OCI-M1 (cell line): Measurements from ENCODE around the gene TEN1.
A peak's percentile ranks its signal among the peaks of the same experiment; 100 is the strongest.
"Not testable (repeated sequence)": the region's sequence is repeated elsewhere in the genome, so short reads cannot be mapped to it uniquely, and the experiment has no call there.

Source experiments
- DNase-seq: peaks from one replicate; lab custom pipeline; 2025; lab: John Stamatoyannopoulos, UW

Gene TEN1, protein sequence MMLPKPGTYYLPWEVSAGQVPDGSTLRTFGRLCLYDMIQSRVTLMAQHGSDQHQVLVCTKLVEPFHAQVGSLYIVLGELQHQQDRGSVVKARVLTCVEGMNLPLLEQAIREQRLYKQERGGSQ

DNA sequence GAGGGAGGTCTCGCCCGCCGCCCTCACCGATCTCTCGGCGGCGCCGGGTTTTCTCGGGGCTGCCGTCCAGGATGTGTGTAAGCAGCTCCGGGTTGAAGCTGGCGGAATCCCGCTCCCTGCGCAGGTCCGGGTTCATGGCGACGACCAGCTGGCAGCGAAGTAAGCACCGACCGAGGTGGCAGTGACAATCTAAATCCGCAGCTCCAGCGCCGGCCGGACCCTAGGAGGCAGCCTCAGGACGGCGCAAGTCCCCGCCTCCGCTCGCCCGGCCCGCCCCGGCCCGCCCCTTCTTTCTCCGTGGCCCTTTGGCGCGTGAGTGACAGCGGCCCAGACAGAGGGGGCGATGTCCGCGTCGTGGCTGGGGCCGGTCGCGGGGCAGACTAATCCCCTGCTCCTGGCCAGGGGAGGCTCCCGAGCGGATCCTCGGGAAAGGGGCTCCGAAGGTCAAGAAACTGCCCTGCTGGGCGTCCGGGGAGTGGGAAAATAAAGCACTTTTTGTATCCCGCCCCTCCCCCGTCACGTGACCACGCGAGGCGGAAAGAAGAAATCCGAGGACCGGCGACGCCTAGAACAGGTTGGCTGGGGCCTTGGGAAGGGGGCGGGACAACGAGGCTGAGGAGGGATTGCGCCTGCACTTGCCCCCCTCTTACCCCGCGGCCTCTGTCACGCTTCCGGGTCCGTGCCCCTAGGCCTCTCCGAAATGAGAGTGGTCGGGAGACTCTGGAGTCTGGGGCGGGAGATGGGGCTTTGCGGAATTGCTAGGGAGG, at the start of gene TEN1, which contains the start of gene ACOX1:
TEN1 (plus strand) TSS at position 303 of the 767 bp plus-strand sequence. CDS start 6,953 bp downstream, outside the sequence.
ACOX1 (minus strand) TSS at position 229 of the 767 bp plus-strand sequence; CDS start at position 136, 93 bp downstream.
- DNase-seq: peak; percentile 99

DNA sequence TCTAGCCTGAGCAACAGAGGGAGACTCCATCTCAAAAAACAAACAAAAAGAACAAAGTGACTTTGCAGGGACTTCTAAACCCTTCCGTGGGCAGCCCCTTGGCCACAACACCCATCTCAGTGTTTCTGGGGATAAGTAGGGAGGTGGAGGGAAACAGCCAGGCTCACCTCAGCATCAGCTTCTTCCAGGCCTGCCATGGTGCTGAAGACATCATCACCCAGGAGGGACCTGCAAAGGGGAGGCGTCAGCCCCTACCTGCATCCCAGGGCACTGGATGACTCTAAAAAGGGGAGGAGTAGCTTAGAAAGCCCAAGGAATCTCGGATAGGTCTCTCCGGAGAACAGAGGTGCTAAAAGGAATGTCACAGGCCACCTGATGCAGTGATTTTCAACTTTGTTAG, 48.0 kb upstream of the TEN1 start:
- DNase-seq: no peak

DNA sequence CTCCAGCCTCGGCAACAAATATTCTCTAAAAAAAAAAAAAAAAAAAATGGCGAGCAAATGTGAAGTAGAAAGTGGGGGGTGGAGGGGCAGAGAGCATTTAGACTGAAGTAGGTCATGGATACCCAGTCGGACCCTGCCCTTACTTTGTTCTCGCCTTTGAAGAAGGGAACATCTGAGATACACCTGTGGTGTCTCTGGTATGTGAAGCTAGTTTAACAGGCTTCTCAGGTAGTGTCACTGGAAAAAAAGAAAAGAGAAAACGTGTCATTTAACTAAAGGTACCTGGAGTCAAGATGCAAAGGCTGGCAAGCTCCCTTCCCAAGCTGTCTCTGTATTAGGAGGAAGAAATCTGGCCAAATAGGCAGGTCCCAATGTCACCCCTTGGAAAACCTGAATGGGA, 46.2 kb upstream of the TEN1 start:
- no peak for DNase-seq

DNA sequence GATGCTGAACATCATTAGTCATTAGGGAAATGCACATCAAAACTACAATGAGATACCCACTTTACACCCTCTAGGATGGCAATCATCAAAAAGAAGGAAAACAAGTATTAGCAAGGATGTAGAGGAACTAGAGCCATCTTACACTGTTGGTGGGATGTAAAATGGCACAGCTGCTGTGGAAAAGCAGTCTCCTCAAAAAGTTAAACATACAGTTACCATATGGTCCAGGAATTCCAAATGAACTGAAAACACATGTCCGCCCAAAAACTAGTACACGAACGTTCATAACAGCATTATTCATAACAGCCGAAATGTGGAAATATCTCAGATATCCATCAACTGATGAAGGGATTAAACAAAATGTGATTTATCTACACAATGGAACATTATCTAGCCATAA, 45.2 kb upstream of the TEN1 start:
- DNase-seq: no peak

DNA sequence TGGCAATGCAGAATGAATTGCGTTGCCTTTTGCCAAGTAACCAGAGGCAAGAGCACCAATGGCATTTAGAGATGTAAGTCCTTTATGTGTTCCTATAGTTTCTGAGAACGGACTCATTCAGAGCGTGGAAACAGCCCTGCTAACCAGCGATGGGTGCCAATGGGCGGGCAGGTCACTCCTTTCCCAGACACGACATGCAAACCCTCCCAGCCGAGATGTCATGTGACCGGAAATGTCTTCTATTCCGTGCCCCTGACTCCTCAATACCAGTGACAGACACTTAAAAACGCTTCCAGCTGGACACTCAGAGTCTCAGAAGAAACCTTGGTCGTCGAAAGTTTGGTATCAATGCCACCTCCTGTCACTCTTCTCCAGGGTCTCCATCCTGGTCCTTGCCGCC, 41.4 kb upstream of the TEN1 start:
- DNase-seq: no peak

DNA sequence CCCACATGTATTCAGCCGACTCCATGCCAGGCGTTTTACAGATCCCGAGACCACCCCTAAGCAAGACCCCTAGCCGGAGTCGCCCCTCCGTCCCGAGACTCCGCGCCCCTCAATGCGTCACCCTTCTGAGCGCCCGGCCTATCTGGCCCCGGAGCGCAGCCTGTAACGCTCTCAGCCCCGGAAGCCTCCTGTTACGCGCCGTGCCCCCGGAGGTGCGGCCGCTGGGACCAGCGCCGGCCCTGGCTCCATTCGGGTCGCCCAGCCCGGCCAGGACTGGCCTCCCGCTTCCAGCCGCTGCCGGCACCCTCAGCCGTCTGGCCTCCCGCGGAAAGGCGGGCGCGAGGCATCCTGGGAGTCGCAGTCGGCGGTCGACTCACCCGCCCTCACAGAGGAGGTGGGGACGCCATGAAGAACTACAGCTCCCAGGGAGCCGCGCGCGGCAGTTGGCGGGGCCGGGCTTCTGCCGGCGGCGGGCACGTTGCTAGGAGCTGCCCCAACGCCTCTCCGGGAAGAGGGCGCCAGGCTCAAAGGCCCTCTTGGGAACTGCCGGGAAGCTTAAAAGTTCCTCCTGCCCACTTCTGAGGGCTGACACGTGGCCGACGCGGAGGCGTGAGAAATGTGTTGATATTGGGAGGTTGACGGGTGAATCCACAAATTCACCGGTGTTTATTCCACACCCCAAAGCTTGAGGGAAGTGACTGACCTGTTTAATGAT, 38.2 kb upstream of the TEN1 start, which contains the start of gene FBF1:
FBF1 (minus strand) TSS at position 316 of the 715 bp plus-strand sequence. CDS start 2,893 bp downstream, outside the sequence.
- peak; percentile 95 for DNase-seq

DNA sequence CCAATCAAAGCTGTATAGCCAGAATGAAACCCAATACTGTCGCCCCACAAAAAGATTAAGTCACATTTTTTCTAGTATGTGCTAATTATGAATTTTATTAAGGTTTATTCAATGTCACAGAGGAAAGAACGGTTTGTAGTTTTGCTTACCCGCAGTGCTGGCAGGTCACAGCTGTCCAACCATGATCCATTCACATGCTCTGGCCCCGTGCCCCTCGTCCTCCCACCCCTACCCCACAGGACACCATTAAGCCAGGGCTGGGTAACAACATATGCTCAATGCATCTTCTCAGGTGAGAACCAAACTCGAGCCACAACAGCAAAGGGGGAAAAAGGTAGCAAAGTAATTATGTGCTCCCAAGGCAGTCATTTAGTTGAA, 37.6 kb upstream of the TEN1 start:
- no peak for DNase-seq

DNA sequence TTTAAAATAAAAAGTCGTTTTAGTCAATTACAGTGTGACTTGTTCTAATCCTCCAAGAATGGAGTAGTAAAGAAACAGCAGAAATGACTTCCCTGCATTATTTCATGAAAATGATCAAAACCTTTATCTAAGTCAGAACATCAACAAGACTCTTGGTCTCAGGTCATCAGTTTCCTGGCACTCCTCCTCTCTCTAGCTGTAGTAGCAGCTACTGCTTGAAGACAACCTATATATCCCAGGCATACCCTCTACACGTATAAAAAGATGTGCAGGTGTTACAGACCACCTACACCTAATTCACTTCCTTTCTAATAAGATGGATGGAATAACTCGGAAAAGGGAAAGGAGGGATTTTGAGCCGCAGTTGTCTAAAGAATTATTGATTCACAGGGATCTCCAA, 36.6 kb upstream of the TEN1 start:
- no peak for DNase-seq

DNA sequence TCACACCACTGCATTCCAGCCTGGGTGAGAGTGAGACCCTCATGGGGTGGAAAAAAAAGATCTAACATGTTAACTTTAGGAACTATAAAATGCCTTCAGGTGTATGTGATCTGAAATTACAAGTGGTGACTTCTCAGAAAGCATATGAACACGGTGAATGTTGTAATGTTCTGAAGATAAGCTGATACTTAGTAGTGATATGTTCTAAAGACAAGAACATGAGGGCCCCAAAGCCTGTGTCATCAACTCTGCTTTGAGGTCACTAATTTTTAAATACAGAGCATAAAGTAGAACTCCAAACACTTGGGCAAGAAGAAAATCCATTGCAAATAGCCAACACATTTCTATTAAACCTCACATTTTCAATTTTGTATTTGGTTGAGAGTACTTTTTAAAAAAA, 35.5 kb upstream of the TEN1 start:
- DNase-seq: no peak

DNA sequence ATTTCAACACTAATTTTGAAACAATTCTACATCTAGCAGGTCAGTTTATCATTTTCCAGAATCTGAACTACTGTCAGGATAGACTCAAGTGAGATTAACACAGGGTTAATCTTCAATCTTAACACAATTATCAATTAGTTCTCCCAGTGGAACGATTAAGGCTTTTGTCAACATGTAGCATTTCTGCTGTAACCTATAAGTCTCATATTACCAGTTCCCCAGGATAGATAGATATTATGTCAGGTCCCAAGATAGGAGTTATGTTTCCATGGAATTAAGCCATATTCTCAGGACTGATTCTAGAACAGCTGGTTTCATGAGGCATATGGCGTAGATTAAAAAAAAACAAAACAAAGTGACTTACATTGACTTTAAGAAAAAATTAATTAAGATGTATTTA, 33.8 kb upstream of the TEN1 start:
- no peak for DNase-seq

DNA sequence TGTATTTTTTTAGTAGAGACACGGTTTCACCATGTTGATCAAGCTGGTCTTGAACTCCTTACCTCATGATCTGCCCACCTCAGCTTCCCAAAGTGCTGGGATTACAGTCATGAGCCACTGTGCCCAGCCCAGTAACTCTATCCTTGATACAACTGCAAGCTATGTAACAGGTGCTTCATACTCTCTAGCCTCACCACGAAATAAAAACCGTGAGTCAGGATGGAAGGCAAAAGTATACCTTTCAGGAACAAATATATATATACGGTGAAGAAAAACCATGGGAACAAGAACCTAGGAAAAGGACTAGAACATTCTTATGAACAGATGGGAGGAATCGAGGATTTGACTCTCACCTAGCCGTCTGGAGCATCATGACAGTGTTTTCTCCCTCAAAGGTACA, 28.6 kb upstream of the TEN1 start:
- no peak for DNase-seq

DNA sequence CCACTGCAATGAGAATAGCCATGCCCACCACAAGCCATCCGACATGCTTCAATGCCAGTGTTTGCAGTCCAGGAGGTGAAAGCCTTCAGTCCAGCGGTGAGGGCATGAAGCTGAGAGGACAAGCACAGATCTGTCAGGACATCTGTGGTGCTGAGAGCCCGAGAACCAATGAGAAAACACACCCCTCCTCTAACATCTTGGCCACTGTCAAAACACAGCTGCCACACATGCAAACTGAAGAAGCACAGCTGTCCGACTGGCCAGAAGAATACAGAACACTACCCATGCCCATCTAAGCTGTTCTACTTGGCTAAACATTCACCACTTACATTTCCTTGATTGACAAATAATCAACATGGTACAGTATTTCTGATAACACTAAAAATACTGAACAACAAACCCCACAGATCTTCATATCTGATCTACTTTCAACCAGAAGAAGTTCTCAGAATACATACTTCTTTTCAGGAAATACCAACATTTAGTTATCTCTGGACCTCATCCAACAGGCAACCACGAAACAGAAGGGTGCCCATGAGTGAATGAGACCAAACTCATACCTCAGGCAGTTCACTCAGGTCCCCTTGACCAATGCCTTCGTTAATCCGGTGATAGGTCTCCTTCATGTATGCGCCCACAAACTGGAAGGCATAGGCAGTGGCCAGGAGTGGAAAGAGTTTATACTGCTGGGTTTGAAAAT, 28.0 kb upstream of the TEN1 start:
- peak; percentile 92 for DNase-seq

DNA sequence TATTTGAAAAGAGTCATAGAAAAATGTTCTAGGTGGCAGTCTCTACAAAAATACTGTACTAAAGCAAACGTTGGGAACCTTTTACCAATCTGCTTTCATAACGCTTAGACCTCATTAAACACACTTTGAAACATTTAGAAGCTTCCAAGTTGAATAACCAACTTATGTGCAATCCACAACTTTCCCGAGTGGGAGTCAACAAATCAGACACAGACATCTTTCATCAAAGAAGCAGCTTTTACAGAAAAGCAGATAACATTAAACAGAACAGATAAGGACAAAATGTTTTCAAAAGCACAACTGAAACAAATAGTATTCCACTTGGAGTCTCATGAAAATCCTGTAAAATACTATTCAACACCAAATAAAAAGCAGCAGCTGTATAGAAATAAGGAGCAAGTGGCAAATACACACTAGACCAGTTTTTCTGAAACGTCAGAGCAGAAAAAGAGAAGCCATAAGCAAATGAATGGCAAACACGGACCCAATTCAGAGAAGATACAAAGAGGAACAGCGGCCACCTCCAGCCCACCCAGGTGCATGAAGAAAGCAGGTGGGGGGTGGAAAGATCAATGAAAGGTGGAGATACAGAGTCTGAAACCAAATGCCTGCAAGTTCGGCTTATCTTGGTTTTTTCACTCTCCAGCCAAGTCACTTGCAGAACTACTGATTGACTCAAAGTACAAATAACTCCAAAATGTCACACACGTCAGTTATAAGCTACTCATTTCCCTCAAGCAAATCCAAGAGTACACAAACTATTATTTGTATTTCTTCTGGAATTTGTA, 19.8 kb upstream of the TEN1 start:
- peak; percentile 36 for DNase-seq

DNA sequence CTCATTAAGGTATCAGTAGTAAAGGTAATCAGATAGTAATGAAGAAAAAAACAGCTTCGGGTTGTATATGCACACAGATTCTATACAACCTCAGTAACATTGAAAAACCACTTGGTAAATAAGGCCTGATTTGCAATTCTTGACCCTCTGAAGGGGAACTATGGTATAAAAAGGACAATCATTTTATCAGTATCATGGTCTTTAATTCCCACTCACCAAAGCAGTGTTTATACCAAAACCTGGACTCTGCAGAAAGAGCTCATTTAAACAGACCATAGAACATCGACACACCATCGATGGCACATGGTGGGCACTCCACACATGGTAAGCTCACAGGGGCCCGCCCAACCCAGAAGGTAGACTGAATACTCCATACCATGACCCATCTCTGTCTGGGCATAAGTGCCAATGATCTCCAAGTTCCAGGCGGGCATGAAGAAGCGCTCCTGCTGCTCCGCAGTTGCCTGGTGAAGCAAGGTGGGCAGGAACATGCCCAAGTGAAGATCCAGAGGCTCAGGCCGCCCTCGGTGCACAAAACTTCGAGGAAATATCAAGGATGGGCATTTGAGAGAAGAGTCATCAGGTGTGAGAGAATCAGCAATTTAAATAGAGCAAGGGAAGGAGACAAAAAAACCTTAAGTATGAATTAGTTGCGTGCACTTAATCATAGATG, 19.1 kb upstream of the TEN1 start:
- DNase-seq: no peak

DNA sequence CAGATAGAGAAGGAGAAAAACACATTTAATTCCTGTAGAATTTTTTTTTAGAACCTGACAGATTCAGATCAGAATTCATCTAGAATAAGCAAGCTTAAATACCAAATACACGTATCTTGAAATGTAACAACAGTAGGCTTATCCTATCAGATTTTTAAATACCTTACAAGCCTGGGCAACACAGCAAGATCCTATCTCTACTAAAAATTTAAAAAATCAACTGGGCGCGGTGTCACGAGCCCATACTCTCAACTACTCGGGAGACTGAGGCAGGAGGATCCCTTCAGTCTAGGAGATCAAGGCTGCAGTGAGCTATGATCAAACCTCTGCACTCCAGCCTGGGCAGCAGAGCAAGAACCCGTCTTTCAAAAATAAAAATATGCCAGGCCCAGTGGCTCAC, 13.6 kb upstream of the TEN1 start:
- DNase-seq: no peak

DNA sequence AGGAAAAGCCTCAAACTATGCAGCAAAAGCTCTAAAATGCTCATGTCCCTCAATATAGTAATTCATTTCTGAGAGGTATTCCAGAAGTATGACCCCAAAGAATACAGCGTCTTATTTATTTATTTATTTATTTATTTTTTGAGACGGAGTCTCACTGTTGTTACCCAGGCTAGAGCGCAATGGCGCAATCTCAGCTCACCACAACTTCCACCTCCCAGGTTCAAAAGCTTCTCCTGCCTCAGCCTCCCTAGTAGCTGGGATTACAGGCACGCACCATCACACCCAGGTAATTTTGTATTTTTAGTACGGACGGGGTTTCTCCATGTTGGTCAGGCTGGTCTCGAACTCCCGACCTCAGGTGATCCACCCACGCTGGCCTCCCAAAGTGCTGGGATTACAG, 10.0 kb upstream of the TEN1 start:
- not testable (repeated sequence) for DNase-seq

DNA sequence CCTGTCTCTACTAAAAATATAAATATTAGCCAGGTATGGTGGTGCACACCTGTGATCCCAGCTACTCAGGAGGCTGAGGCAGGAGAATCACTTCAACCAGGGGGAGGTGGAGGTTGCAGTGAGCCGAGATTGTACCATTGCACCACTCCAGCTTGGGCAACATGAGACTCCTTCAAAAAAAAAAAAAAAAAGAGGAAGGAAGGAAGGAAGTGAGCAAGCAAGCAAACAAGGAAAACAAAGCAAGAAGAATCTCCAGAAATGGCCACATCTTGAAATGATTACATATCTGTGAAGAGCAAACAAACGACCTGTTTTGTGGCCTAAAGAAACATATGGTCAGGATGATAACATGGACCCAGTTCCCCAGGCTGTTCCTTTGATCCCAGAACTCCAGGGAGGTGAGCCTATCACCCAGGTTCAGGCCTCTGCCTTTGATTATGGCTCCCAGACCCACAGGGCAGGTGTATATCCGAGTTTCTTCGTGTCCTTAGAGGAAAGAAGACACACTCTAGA, 9.0 kb upstream of the TEN1 start:
- peak; percentile 86 for DNase-seq

DNA sequence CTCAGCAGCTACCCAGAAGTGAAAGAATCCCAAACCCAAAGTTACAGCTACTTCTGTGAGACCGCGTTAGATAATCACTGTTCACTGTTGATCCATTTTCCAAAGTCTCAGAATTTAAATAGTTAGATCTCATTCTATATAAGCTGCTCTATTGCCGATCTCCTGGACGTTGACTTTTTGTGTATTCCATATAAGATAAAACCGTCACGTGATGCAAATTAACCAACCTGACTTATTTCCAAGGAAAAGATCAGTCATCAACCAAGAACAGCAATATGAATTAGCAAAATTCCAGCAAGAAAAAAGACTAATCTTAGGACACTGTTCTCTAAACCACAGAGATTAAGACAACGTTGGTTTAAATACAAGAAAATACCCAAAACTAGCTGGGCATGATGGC, 8.4 kb upstream of the TEN1 start:
- peak; percentile 75 for DNase-seq

DNA sequence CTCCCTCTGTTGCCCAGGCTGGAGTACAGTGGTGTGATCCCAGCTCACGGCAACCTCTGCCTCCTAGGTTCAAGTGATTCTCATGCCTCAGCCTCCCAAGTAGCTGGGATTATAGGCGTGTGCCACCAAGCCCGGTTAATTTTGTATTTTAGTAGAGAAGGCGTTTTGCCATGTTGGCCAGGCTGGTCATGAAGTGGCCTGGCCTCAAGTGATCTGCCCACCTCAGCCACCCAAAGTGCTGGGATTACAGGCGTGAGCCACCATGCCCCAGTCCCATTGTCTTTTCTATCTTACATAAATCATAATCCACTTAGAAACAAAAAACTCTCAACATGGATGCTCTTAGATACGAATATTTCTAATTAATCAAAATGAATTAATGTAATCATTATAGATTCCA, 3.9 kb upstream of the TEN1 start:
- not testable (repeated sequence) for DNase-seq

DNA sequence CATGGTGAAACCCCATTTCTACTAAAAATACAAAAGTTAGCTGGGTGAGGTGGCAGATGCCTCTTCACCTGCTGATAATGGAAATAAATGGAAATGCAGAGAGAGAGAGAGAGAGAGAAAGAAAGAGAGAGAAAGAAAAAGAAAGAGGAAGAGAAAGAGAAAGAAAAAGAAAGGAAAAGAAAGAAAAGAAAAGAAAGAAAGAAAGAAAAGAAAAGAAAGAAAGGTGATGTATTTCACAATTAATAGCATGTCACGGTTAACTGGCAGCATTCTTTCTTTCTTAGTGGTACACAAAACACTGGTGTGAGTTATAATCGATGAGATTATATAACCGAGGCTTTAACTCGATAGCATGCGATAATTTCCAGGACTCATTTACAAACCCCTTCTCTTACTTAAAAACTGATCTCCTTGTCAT, 3.3 kb upstream of the TEN1 start:
- no peak for DNase-seq
